HEK293 (cell line): Measurements from ENCODE around the gene GRM6.

Experiments used
- CTCF ChIA-PET: fragments of 350-600 bp; formaldehyde crosslinking; extraction: SDS; loops from one replicate; lab custom pipeline; 2021; ENCODE audit warnings: antibody characterized with exemption; lab: Yijun Ruan, JAX
- POLR2A ChIA-PET: fragments of 300-600 bp; formaldehyde crosslinking; extraction: SDS; loops from one replicate; lab custom pipeline; 2020; ENCODE audit warnings: antibody characterized with exemption, inconsistent platforms; lab: Yijun Ruan, JAX
- H3K27ac ChIP-seq: fragments of 200-500 bp; sonication (Bioruptor generic); 2 replicates; pipeline ENCODE4 v1.5.1; 2014; ENCODE audit warnings: low read depth, low read length, control low read depth, inconsistent platforms; ENCODE audit errors: extremely low read depth
- H3K36me3 ChIP-seq, 2 experiments: fragments of 200-500 bp in 1 of 2; sonication (Bioruptor generic) in 1 of 2; 1 replicate in 1 of 2; 2 replicates in 1 of 2; pipeline ENCODE4 v1.5.1; 2014 to 2017; ENCODE audit warnings: inconsistent platforms in 2 of 2, low read length in 2 of 2; ENCODE audit not compliant: control insufficient read depth in 2 of 2, insufficient read depth in 1 of 2
- H3K4me1 ChIP-seq: fragments of 200-500 bp; sonication (Bioruptor generic); 2 replicates; pipeline ENCODE4 v1.5.1; 2014; ENCODE audit warnings: mild to moderate bottlenecking, low read length, inconsistent platforms; ENCODE audit not compliant: control insufficient read depth, insufficient read depth
- H3K4me3 ChIP-seq: 2 replicates; pipeline ENCODE4 v1.5.1; 2011; ENCODE audit warnings: low read depth, mild to moderate bottlenecking, control low read depth, low read length, moderate library complexity
- H3K9me3 ChIP-seq: fragments of 200-500 bp; sonication (Bioruptor generic); 2 replicates; pipeline ENCODE4 v1.5.1; 2014; ENCODE audit warnings: low read depth, low read length, inconsistent platforms; ENCODE audit not compliant: control insufficient read depth, insufficient read depth
- FEZF1 ChIP-seq: fragments of 450-650 bp; formaldehyde crosslinking; IDR thresholded peaks from 2 replicates; pipeline ENCODE4 v1.5.1; 2016; ENCODE audit warnings: missing biosample characterization, missing genetic modification characterization
- GLIS1 ChIP-seq: fragments of 450-650 bp; formaldehyde crosslinking; IDR thresholded peaks from 2 replicates; pipeline ENCODE4 v1.5.1; 2016; ENCODE audit warnings: missing biosample characterization, missing genetic modification characterization
- KLF1 ChIP-seq: fragments of 450-650 bp; formaldehyde crosslinking; IDR thresholded peaks from 2 replicates; pipeline ENCODE4 v1.5.1; 2016; ENCODE audit warnings: missing biosample characterization, missing genetic modification characterization
- KLF10 ChIP-seq: fragments of 450-650 bp; IDR thresholded peaks from 2 replicates; pipeline ENCODE4 v1.5.1; 2018; ENCODE audit warnings: missing biosample characterization, mild to moderate bottlenecking, missing genetic modification characterization
- OVOL3 ChIP-seq: fragments of 450-650 bp; formaldehyde crosslinking; IDR thresholded peaks from 2 replicates; pipeline ENCODE4 v1.5.1; 2016; ENCODE audit warnings: missing biosample characterization, missing genetic modification characterization
- WT1 ChIP-seq: fragments of 450-650 bp; formaldehyde crosslinking; IDR thresholded peaks from 2 replicates; pipeline ENCODE4 v1.5.1; 2016; ENCODE audit warnings: missing biosample characterization, missing genetic modification characterization
- ZBTB1 ChIP-seq: fragments of 450-650 bp; formaldehyde crosslinking; IDR thresholded peaks from 2 replicates; pipeline ENCODE4 v1.5.1; 2016; ENCODE audit warnings: missing biosample characterization, missing genetic modification characterization
- ZNF157 ChIP-seq: fragments of 450-650 bp; formaldehyde crosslinking; IDR thresholded peaks from 2 replicates; pipeline ENCODE4 v1.5.1; 2016; ENCODE audit warnings: missing biosample characterization, missing genetic modification characterization
- ZNF266 ChIP-seq: fragments of 450-650 bp; formaldehyde crosslinking; IDR thresholded peaks from 2 replicates; pipeline ENCODE4 v1.5.1; 2016; ENCODE audit warnings: missing biosample characterization, missing genetic modification characterization, low read depth
- ZNF335 ChIP-seq: fragments of 450-650 bp; formaldehyde crosslinking; conservative IDR thresholded peaks from 2 replicates; pipeline ENCODE4 v1.5.1; 2016; ENCODE audit warnings: missing biosample characterization, missing genetic modification characterization
- ZNF664 ChIP-seq: fragments of 450-650 bp; formaldehyde crosslinking; IDR thresholded peaks from 2 replicates; pipeline ENCODE4 v1.5.1; 2016; ENCODE audit warnings: missing biosample characterization, missing genetic modification characterization
- ZNF701 ChIP-seq: fragments of 450-650 bp; formaldehyde crosslinking; IDR thresholded peaks from 2 replicates; pipeline ENCODE4 v1.5.1; 2016; ENCODE audit warnings: missing biosample characterization, missing genetic modification characterization
- ZNF776 ChIP-seq: fragments of 450-650 bp; formaldehyde crosslinking; IDR thresholded peaks from 2 replicates; pipeline ENCODE4 v1.5.0; 2017; ENCODE audit warnings: missing biosample characterization, missing genetic modification characterization, borderline replicate concordance
- ZXDB ChIP-seq: fragments of 450-650 bp; formaldehyde crosslinking; IDR thresholded peaks from 2 replicates; pipeline ENCODE4 v1.5.1; 2016; ENCODE audit warnings: missing biosample characterization, missing genetic modification characterization
- TF ChIP-seq, protein P1 (sequence below): fragments of 450-650 bp; formaldehyde crosslinking; IDR thresholded peaks from 2 replicates; pipeline ENCODE4 v1.5.1; 2016; ENCODE audit warnings: missing biosample characterization, missing genetic modification characterization
- TF ChIP-seq, protein P2 (sequence below): fragments of 450-650 bp; formaldehyde crosslinking; IDR thresholded peaks from 2 replicates; pipeline ENCODE4 v1.5.1; 2016; ENCODE audit warnings: missing biosample characterization, missing genetic modification characterization
- TF ChIP-seq, protein P3 (sequence below): fragments of 450-650 bp; formaldehyde crosslinking; IDR thresholded peaks from 2 replicates; pipeline ENCODE4 v1.5.1; 2016; ENCODE audit warnings: missing biosample characterization, missing genetic modification characterization
- TF ChIP-seq, protein P4 (sequence below): fragments of 450-650 bp; formaldehyde crosslinking; conservative IDR thresholded peaks from 2 replicates; pipeline ENCODE4 v1.5.1; 2016; ENCODE audit warnings: low read depth, missing biosample characterization, missing genetic modification characterization
- TF ChIP-seq, protein P5 (sequence below): fragments of 450-650 bp; formaldehyde crosslinking; IDR thresholded peaks from 2 replicates; pipeline ENCODE4 v1.5.1; 2016; ENCODE audit warnings: missing biosample characterization, missing genetic modification characterization
- TF ChIP-seq, protein P6 (sequence below): fragments of 450-650 bp; formaldehyde crosslinking; IDR thresholded peaks from 2 replicates; pipeline ENCODE4 v1.5.1; 2016; ENCODE audit warnings: missing biosample characterization, missing genetic modification characterization
- TF ChIP-seq, protein P7 (sequence below): fragments of 450-650 bp; formaldehyde crosslinking; IDR thresholded peaks from 2 replicates; pipeline ENCODE4 v1.5.1; 2016; ENCODE audit warnings: missing biosample characterization, missing genetic modification characterization
- TF ChIP-seq, protein P8 (sequence below): fragments of 450-650 bp; formaldehyde crosslinking; IDR thresholded peaks from 2 replicates; pipeline ENCODE4 v1.5.1; 2017; ENCODE audit warnings: missing biosample characterization, mild to moderate bottlenecking, missing genetic modification characterization, moderate library complexity

Gene GRM6

DNA sequence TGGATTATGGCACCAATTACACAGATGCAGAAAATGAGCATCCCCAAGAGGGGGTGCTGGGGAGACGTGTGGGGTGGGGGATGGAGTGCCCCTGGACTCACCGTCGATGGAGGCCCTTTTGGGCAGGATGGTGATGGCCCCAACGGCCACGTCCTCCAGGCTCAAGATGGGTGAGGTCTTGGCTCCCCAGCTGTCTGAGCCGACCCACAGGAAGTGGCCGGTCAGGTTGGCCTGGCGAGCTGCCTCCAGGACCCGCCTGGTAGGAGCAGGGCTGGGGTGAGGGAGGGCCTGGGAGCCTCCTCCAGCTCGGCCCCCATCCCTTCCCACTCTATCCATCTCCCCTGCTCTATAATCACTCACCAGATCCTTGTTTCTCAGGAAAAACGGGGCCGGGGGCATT lies 4.6 kb downstream of the GRM6 start:
- no peaks in the 10 kb centered on the region for H3K36me3 ChIP-seq
- ChIA-PET CTCF (no interaction called here), POLR2A (no interaction called here)
- no peak overlapping the region for H3K4me3 ChIP-seq
- H3K9me3 ChIP-seq, result no peaks in the 10 kb centered on the region
- TF ChIP-seq, protein P1, sequence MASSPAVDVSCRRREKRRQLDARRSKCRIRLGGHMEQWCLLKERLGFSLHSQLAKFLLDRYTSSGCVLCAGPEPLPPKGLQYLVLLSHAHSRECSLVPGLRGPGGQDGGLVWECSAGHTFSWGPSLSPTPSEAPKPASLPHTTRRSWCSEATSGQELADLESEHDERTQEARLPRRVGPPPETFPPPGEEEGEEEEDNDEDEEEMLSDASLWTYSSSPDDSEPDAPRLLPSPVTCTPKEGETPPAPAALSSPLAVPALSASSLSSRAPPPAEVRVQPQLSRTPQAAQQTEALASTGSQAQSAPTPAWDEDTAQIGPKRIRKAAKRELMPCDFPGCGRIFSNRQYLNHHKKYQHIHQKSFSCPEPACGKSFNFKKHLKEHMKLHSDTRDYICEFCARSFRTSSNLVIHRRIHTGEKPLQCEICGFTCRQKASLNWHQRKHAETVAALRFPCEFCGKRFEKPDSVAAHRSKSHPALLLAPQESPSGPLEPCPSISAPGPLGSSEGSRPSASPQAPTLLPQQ (tag by site-specific recombination), result no peak
- TF ChIP-seq, protein P2, sequence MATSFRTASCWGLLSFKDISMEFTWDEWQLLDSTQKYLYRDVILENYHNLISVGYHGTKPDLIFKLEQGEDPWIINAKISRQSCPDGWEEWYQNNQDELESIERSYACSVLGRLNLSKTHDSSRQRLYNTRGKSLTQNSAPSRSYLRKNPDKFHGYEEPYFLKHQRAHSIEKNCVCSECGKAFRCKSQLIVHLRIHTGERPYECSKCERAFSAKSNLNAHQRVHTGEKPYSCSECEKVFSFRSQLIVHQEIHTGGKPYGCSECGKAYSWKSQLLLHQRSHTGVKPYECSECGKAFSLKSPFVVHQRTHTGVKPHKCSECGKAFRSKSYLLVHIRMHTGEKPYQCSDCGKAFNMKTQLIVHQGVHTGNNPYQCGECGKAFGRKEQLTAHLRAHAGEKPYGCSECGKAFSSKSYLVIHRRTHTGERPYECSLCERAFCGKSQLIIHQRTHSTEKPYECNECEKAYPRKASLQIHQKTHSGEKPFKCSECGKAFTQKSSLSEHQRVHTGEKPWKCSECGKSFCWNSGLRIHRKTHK, result no peak
- no peak for TF ChIP-seq FEZF1 (tag by site-specific recombination)
- TF ChIP-seq, protein P3, sequence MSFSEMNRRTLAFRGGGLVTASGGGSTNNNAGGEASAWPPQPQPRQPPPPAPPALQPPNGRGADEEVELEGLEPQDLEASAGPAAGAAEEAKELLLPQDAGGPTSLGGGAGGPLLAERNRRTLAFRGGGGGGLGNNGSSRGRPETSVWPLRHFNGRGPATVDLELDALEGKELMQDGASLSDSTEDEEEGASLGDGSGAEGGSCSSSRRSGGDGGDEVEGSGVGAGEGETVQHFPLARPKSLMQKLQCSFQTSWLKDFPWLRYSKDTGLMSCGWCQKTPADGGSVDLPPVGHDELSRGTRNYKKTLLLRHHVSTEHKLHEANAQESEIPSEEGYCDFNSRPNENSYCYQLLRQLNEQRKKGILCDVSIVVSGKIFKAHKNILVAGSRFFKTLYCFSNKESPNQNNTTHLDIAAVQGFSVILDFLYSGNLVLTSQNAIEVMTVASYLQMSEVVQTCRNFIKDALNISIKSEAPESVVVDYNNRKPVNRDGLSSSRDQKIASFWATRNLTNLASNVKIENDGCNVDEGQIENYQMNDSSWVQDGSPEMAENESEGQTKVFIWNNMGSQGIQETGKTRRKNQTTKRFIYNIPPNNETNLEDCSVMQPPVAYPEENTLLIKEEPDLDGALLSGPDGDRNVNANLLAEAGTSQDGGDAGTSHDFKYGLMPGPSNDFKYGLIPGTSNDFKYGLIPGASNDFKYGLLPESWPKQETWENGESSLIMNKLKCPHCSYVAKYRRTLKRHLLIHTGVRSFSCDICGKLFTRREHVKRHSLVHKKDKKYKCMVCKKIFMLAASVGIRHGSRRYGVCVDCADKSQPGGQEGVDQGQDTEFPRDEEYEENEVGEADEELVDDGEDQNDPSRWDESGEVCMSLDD (tag by site-specific recombination), result no peak
- TF ChIP-seq, protein P4, sequence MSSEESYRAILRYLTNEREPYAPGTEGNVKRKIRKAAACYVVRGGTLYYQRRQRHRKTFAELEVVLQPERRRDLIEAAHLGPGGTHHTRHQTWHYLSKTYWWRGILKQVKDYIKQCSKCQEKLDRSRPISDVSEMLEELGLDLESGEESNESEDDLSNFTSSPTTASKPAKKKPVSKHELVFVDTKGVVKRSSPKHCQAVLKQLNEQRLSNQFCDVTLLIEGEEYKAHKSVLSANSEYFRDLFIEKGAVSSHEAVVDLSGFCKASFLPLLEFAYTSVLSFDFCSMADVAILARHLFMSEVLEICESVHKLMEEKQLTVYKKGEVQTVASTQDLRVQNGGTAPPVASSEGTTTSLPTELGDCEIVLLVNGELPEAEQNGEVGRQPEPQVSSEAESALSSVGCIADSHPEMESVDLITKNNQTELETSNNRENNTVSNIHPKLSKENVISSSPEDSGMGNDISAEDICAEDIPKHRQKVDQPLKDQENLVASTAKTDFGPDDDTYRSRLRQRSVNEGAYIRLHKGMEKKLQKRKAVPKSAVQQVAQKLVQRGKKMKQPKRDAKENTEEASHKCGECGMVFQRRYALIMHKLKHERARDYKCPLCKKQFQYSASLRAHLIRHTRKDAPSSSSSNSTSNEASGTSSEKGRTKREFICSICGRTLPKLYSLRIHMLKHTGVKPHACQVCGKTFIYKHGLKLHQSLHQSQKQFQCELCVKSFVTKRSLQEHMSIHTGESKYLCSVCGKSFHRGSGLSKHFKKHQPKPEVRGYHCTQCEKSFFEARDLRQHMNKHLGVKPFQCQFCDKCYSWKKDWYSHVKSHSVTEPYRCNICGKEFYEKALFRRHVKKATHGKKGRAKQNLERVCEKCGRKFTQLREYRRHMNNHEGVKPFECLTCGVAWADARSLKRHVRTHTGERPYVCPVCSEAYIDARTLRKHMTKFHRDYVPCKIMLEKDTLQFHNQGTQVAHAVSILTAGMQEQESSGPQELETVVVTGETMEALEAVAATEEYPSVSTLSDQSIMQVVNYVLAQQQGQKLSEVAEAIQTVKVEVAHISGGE (tag by site-specific recombination), result no peak
- no peak for TF ChIP-seq KLF1 (tag by site-specific recombination)
- no peak for TF ChIP-seq ZNF776 (tag by site-specific recombination)
- no peak for TF ChIP-seq WT1 (tag by site-specific recombination)
- no peak for TF ChIP-seq ZNF266 (tag by site-specific recombination)
- no peak for TF ChIP-seq ZNF701 (tag by site-specific recombination)
- no peak for TF ChIP-seq OVOL3
- H3K27ac ChIP-seq, result no peak overlapping the region
- no peaks in the 10 kb centered on the region for H3K4me1 ChIP-seq

DNA sequence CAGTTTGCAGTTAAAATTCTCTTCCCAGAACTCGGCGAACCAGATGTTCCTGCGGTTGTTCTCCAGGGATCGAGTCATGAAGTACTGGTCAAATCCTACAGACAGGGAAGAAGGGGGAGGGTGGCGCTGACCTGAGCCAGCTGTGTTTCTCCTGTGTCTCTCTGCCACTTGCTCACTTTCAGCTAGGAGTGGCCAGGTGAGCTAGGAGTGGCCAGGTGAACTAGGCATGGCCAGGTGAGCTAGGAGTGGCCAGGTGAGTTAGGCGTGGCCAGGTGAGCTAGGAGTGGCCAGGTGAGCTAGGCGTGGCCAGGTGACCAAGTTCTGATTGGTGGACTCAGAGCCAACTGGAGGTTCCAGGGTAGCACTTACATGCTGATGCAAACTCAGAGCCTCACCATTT lies 5.8 kb downstream of the GRM6 start:
- ChIA-PET POLR2A (no interaction called here), CTCF (no interaction called here)
- no peaks in the 10 kb centered on the region for H3K9me3 ChIP-seq
- H3K4me3 ChIP-seq, result no peak overlapping the region
- no peak overlapping the region for H3K27ac ChIP-seq
- no peaks in the 10 kb centered on the region for H3K36me3 ChIP-seq
- no peaks in the 10 kb centered on the region for H3K4me1 ChIP-seq
- TF ChIP-seq GLIS1 (tag by site-specific recombination) (no peak), ZNF266 (tag by site-specific recombination) (no peak), ZNF157 (tag by site-specific recombination) (no peak), ZNF335 (tag by site-specific recombination) (no peak), ZXDB (no peak), ZBTB1 (tag by site-specific recombination) (no peak), KLF10 (tag by site-specific recombination) (no peak), ZNF664 (no peak)
- TF ChIP-seq, protein P5, sequence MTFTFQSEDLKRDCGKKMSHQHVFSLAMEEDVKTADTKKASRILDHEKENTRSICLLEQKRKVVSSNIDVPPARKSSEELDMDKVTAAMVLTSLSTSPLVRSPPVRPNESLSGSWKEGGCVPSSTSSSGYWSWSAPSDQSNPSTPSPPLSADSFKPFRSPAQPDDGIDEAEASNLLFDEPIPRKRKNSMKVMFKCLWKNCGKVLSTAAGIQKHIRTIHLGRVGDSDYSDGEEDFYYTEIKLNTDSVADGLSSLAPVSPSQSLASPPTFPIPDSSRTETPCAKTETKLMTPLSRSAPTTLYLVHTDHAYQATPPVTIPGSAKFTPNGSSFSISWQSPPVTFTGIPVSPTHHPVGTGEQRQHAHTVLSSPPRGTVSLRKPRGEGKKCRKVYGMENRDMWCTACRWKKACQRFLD, result no peak
- TF ChIP-seq, protein P6, sequence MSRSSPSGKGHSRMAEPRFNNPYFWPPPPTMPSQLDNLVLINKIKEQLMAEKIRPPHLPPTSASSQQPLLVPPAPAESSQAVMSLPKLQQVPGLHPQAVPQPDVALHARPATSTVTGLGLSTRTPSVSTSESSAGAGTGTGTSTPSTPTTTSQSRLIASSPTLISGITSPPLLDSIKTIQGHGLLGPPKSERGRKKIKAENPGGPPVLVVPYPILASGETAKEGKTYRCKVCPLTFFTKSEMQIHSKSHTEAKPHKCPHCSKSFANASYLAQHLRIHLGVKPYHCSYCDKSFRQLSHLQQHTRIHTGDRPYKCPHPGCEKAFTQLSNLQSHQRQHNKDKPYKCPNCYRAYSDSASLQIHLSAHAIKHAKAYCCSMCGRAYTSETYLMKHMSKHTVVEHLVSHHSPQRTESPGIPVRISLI (tag by site-specific recombination), result no peak
- TF ChIP-seq, protein P7, sequence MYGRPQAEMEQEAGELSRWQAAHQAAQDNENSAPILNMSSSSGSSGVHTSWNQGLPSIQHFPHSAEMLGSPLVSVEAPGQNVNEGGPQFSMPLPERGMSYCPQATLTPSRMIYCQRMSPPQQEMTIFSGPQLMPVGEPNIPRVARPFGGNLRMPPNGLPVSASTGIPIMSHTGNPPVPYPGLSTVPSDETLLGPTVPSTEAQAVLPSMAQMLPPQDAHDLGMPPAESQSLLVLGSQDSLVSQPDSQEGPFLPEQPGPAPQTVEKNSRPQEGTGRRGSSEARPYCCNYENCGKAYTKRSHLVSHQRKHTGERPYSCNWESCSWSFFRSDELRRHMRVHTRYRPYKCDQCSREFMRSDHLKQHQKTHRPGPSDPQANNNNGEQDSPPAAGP (tag by site-specific recombination), result no peak
- TF ChIP-seq, protein P8, sequence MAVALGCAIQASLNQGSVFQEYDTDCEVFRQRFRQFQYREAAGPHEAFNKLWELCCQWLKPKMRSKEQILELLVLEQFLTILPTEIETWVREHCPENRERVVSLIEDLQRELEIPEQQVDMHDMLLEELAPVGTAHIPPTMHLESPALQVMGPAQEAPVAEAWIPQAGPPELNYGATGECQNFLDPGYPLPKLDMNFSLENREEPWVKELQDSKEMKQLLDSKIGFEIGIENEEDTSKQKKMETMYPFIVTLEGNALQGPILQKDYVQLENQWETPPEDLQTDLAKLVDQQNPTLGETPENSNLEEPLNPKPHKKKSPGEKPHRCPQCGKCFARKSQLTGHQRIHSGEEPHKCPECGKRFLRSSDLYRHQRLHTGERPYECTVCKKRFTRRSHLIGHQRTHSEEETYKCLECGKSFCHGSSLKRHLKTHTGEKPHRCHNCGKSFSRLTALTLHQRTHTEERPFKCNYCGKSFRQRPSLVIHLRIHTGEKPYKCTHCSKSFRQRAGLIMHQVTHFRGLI (tag by site-specific recombination), result no peak
